HG02678 (cell line): ENCODE results near the gene SCN2B.

Experiments
- ATAC-seq: cut with Tn5 transposase; IDR thresholded peaks from one replicate; pipeline ENCODE4 v1.9.1; 2021; ENCODE audit warnings: mild to moderate bottlenecking, moderate library complexity; ENCODE audit not compliant: unreplicated experiment

SCN2B gene

DNA sequence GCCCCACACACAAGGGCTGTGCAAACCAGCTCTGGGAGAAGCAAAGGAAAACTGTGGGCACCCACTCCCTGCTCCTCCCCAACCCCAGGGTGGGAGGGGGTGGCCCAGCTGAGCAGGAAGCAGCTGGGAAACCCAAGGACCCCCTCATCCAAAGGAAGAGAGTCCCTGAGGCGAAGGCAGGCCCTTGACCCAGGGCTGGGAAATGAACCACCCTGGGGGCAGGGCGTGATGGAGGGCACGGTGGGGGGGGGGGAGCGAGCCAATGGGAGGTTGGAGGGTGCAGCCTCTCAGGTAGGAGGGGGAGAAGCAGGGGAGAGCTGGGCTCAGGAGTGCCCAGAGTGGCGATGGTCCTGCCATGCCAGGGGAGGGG lies 40.7 kb downstream of the SCN2B start:
- no peak for ATAC-seq

GRCh38 chr11:118135051-118135795 lies 41.2 kb downstream of the SCN2B start:
- ATAC-seq: no peak

DNA sequence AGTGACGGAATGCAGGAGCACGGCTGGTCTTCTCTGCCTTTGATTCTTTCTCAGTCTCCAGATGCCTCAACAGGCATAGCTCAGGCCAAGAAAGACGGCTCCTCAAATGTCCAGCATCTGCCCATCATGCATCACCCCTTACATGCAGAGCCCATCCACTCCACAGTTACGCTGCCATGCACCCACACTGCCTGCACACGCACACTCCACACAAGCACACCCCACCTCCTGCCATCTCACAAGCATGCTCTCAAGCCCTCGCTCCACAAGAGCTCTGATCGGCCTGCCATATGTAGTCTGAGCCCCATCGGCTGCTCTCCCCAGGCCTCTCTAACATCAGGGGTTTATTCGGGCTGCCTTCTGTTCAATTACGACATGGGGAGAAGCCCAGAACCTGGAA lies 42.6 kb downstream of the SCN2B start:
- no peak for ATAC-seq

- ATAC-seq: no peak
These were observed 43.9 kb downstream of the SCN2B start for GRCh38 chr11:118132385-118133151.

GRCh38 chr11:118129471-118130172 lies 46.8 kb downstream of the SCN2B start:
- no peak for ATAC-seq

DNA sequence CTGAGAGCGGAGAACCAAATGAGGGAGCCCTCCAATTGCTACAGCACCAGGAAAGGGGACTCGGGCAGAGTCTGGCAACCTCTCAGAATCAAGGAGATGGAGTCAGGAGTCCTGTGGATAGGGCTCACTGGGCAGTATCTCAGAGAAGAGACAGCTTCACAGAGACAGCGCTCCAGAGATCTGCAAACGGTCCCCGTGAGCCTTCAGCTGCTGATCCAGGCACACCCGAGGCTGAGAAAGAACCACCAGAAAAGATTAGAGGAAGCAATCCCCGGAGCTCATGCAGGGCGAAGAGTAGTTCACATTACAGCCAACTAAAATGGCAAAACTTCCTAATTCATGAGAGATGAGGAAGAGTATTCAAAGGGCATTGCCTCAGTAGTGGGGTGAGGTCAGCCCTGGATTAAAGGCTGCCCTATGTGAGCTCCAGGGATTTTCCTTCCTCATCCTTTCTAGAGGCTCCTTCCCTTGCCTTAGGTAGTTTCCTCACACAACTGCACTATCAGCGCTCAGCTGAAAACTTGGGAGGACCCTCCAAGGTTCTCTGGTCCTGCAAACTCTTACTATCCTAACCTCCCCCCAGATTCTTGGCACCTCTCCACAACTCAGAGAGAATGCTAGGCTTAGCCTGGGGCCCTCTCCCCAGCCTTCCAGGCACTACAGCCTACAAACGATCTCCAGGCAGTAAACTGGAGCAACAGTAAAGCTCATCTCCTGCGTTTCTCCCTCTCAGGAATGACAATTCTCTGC lies 47.5 kb downstream of the SCN2B start:
- ATAC-seq: no peak

DNA sequence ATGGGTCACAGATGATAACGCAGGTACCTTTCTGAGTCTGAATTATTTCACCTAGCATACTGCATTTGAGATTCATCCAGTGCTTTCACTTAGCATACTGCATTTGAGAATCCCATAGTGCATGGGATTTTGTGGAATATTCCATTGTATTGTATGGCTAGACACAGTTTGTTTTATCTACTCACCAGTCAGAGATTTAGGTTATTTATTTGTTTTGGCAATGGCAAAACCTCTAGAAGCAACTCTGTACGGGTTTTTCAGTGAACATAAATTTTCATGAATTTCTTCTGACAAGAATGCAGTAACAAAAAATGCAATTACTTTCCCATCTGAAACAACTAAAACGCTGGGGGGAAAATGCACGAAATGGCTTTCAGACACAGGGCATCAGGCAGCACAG lies 48.1 kb downstream of the SCN2B start:
- ATAC-seq: no peak

DNA sequence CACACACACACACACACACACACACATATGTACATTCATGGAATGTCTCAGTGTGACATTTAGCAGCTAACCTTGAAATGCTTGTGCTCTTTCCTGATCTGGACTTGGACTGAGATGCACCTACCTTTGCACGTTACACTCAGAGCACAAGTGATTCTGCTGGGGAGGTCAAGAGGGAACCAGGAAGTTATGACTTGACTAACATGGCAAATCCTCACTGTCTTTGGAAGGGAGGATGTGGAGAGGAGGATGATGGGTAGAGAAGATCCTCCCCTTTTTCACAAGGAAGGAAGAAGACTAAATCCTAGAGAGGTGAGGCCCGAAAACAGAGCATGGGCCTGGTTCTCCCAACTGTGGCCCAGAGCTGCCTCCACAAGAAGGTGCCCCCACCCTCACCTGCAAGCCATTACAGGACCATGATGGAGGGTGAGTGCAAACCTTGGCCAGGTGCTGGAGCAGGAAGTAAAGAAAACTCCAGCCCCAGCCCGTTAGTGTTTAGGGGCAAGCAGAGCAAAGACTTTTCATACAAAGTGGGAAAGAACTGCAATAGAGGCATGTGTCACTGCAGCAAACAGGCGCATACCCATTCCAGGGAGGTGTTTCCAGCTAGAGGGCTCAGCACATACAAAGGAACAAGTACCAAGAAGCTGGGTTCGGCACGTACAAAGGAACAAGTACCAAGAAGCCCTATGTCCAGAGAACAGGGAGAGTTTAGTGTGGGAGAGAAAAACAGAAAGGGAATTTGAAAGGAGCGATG lies 50.2 kb downstream of the SCN2B start:
- no peak for ATAC-seq

DNA sequence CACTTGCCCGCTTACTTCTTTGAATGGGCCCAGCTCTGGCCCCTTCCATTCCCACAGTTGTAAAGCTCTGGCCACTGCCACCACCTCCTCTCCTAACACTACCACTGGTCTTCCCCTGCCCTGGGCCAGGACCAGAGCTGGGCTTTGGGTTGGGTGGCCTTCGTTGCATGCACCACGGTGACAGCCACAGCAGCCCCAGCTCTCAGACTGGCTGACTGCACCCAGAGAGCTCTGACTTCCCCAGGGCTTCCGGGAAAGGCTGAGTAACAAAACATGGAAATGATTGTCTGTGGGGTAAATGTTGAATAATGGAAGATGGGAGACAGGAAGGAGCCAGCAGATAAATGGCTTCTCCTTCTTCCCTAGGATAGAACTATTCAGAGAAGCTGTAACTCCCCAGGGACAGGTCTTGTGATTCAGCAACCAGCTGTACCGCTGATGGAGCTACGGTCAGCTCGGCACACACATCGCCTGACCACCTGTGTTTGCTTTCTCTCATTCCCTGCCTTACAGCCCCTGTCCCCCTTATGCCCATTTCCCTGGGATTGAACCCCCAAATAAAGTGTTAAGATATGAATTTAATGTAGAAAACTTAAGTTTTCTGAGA lies 51.4 kb downstream of the SCN2B start:
- ATAC-seq: no peak

- ATAC-seq: no peak
These were observed 55.6 kb downstream of the SCN2B start for GRCh38 chr11:118120793-118121192.

DNA sequence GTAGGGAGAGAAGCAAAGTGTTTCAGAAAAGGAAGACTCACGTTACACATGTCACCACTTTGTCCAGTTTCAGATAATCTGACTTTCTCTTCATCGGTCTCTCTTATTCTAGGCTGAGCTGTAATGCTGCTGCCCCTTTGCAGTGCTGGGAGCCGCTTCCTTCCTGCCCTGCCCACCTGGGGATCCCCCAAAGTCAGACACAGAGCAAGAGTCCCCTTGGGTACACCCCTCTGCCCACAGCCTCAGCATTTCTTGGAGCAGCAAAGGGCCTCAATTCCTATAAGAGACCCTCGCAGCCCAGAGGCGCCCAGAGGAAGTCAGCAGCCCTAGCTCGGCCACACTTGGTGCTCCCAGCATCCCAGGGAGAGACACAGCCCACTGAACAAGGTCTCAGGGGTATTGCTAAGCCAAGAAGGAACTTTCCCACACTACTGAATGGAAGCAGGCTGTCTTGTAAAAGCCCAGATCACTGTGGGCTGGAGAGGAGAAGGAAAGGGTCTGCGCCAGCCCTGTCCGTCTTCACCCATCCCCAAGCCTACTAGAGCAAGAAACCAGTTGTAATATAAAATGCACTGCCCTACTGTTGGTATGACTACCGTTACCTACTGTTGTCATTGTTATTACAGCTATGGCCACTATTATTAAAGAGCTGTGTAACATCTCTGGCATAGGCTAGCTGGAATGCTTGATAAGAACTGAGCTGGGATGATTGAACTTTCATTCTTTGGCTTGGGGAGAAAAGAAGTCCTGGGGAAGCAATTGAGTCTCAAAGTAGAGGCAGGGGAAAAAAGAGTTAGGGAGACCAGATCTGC lies 58.4 kb downstream of the SCN2B start:
- no peak for ATAC-seq

DNA sequence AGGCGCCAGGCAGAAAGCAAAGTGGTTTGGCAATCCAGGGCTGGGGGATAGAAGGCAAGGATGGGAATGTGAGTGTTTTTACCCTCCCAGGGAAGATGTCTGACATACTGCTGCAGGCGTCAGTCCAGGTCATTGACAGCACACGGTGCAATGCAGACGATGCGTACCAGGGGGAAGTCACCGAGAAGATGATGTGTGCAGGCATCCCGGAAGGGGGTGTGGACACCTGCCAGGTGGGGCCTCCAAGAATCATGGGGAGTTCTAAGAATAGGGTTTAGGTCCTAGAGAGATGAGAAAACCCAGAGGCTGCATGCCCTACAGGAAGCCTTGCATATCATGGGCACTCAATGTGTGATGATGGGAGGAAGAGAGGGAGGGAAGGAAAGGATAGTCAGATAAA lies 61.4 kb downstream of the SCN2B start:
- ATAC-seq: no peak

- ATAC-seq: no peak
These were observed 62.2 kb downstream of the SCN2B start for GRCh38 chr11:118114266-118114665.

GRCh38 chr11:118112711-118113430 lies 63.6 kb downstream of the SCN2B start:
- ATAC-seq: no peak
